ENCODE data around the gene FAH. TPM values are rescaled to one million over a fixed set of nuclear protein-coding genes. Genes with fewer than 3 reads are reported as not detected.

The FAH gene
- total RNA-seq, 1 donor from 2014 or later, result 18.0 TPM

GRCh38 chr15:80171787-80172186, 19.0 kb downstream of the FAH start:
- peaks cover 17% of the 10 kb centered on the region for H3K4me1 ChIP-seq
- no peak for TF ChIP-seq CTCF (IDR thresholded peaks at IDR 0.05; ENCODE audit: borderline replicate concordance)
- H3K36me3 ChIP-seq, result peaks cover 7% of the 10 kb centered on the region
- intact Hi-C loops (cut with micrococcal nuclease), result no loop called here
- H3K9me3 ChIP-seq (replicated peaks), result no peaks in the 10 kb centered on the region
- H3K27ac ChIP-seq (replicated peaks), result no peak overlapping the region
- no peak for DNase-seq
- H3K4me3 ChIP-seq, result no peak overlapping the region
- no peaks in the 10 kb centered on the region for H3K27me3 ChIP-seq (ENCODE audit: low read depth)

- no peaks in the 10 kb centered on the region for H3K9me3 ChIP-seq (replicated peaks)
- intact Hi-C loops (cut with micrococcal nuclease), result no loop called here
- DNase-seq, result no peak
- TF ChIP-seq CTCF (IDR thresholded peaks at IDR 0.05; ENCODE audit: borderline replicate concordance), result no peak
- H3K27ac ChIP-seq (replicated peaks), result no peak overlapping the region
- H3K4me3 ChIP-seq, result no peak overlapping the region
- H3K27me3 ChIP-seq (ENCODE audit: low read depth), result no peaks in the 10 kb centered on the region
- H3K4me1 ChIP-seq, result peaks cover 17% of the 10 kb centered on the region
- peaks cover 9% of the 10 kb centered on the region for H3K36me3 ChIP-seq
These were observed 19.6 kb downstream of the FAH start for GRCh38 chr15:80172401-80172800.

- Histone ChIP-seq H3K27ac (replicated peaks) (no peak overlapping the region), H3K27me3 (ENCODE audit: low read depth) (no peaks in the 10 kb centered on the region), H3K36me3 (peaks cover 16% of the 10 kb centered on the region), H3K4me1 (peaks cover 17% of the 10 kb centered on the region), H3K4me3 (no peak overlapping the region), H3K9me3 (replicated peaks) (no peaks in the 10 kb centered on the region)
- TF ChIP-seq CTCF (IDR thresholded peaks at IDR 0.05; ENCODE audit: borderline replicate concordance), result peak; percentile 75
- peak; percentile 51 for DNase-seq
- intact Hi-C loops (cut with micrococcal nuclease), result no loop called here
These were observed 20.4 kb downstream of the FAH start for GRCh38 chr15:80173022-80173759.

GRCh38 chr15:80174017-80174746, 21.4 kb downstream of the FAH start:
- Histone ChIP-seq H3K27me3 (ENCODE audit: low read depth) (no peaks in the 10 kb centered on the region), H3K36me3 (peaks cover 12% of the 10 kb centered on the region), H3K27ac (replicated peaks) (peak overlapping the region; percentile 58), H3K4me1 (peaks cover 17% of the 10 kb centered on the region), H3K9me3 (replicated peaks) (no peaks in the 10 kb centered on the region), H3K4me3 (no peak overlapping the region)
- intact Hi-C loops (cut with micrococcal nuclease), result no loop called here
- DNase-seq, result no peak
- TF ChIP-seq CTCF (IDR thresholded peaks at IDR 0.05; ENCODE audit: borderline replicate concordance), result no peak

- H3K9me3 ChIP-seq (replicated peaks), result no peaks in the 10 kb centered on the region
- no peak overlapping the region for H3K4me3 ChIP-seq
- no peak overlapping the region for H3K27ac ChIP-seq (replicated peaks)
- peaks cover 18% of the 10 kb centered on the region for H3K36me3 ChIP-seq
- no peaks in the 10 kb centered on the region for H3K27me3 ChIP-seq (ENCODE audit: low read depth)
- DNase-seq, result no peak
- intact Hi-C loops (cut with micrococcal nuclease), result no loop called here
- peaks cover 17% of the 10 kb centered on the region for H3K4me1 ChIP-seq
- TF ChIP-seq CTCF (IDR thresholded peaks at IDR 0.05; ENCODE audit: borderline replicate concordance), result no peak
These were observed 22.6 kb downstream of the FAH start for GRCh38 chr15:80175436-80175835.
